Lower leg skin (tissue), 4 donors: ENCODE results near the gene RERE. TPM values are rescaled to one million over a fixed set of nuclear protein-coding genes. Genes with fewer than 3 reads are reported as not detected.

ENCODE experiments used
- DNase-seq, 2 donors: peaks; one replicate each; pipeline ENCODE4 v3.0.0-alpha.2; 2019; ENCODE audit warnings: low spot score in 2 of 2
- H3K4me3 ChIP-seq: fragments of 200-600 bp; sonication (generic); 2 replicates; pipeline ENCODE4 v1.5.1; 2017; ENCODE audit warnings: mild to moderate bottlenecking, low read depth; ENCODE audit not compliant: poor library complexity, severe bottlenecking
- CTCF ChIP-seq, 3 donors: fragments of 450-650 bp; IDR thresholded peaks; one replicate each; pipeline ENCODE4 v1.5.1; 2016; ENCODE audit warnings: antibody characterized with exemption in 3 of 3, mild to moderate bottlenecking in 3 of 3, moderate library complexity in 2 of 3
- POLR2A ChIP-seq, 2 donors: fragments of 450-650 bp; IDR thresholded peaks; one replicate each; pipeline ENCODE4 v1.6.1; 2016 to 2017; ENCODE audit warnings: antibody characterized with exemption in 2 of 2, mild to moderate bottlenecking in 1 of 2, moderate library complexity in 1 of 2
- WGBS, 2 donors: methylation state at CpG; one replicate each; pipeline ENCODE4 v1.1.5; 2018; 5-methylcytosine and 5-hydroxymethylcytosine counted together
- intact Hi-C: fragments of 100-400 bp; cut with DNase I; formaldehyde crosslinking; loops from one replicate; pipeline ENCODE4 v1.15.0; 2023; ENCODE audit warnings: low total_unique reads
- total RNA-seq, 4 donors: library from RNA; depleted of rRNA; stranded (reverse); fragments of >200 nt; gene quantifications; one replicate each; pipeline ENCODE4 v1.1.0, GENCODE V29; 2016

Gene RERE
- total RNA-seq, 4 donors from 2014 or later, result 41.0 to 84.9 (median 76.8) TPM

GRCh38 chr1:8745749-8746390 lies 71.6 kb downstream of the RERE start:
- DNase-seq, result no peak
- TF ChIP-seq POLR2A (IDR thresholded peaks at IDR 0.05) (no peak), CTCF (IDR thresholded peaks at IDR 0.05) (no peak)
- intact Hi-C loops, result no loop called here
- WGBS, 2 donors, result 62 to 73% methylated on average over 6 of the region's 6 CpGs
- no peak overlapping the region for H3K4me3 ChIP-seq

- intact Hi-C loops, result no loop called here
- WGBS, 2 donors, result 77 to 84% methylated on average over 6 of the region's 6 CpGs
- DNase-seq, result no peak
- TF ChIP-seq POLR2A (IDR thresholded peaks at IDR 0.05) (no peak), CTCF (IDR thresholded peaks at IDR 0.05) (no peak)
- H3K4me3 ChIP-seq, result no peak overlapping the region
Measured at GRCh38 chr1:8745346-8745745, 72.1 kb downstream of the RERE start.

- TF ChIP-seq POLR2A (IDR thresholded peaks at IDR 0.05) (no peak), CTCF (IDR thresholded peaks at IDR 0.05) (peak in 1 of 3 donors; percentile 41)
- H3K4me3 ChIP-seq, result no peak overlapping the region
- intact Hi-C loops, result no loop called here
- 91 to 93% methylated on average over 6 of the region's 6 CpGs for WGBS, 2 donors
- no peak for DNase-seq
Measured at GRCh38 chr1:8742022-8742924, 75.2 kb downstream of the RERE start.

- no peak for DNase-seq
- peak in 1 of 3 donors; percentile 66 for TF ChIP-seq CTCF (IDR thresholded peaks at IDR 0.05)
- no peak for TF ChIP-seq POLR2A (IDR thresholded peaks at IDR 0.05)
- intact Hi-C loops, result no loop called here
- H3K4me3 ChIP-seq, result no peak overlapping the region
Measured at GRCh38 chr1:8740034-8740449, 77.4 kb downstream of the RERE start.

- no peak for TF ChIP-seq CTCF (IDR thresholded peaks at IDR 0.05)
- no peak for DNase-seq
- 97 to 98% methylated on average over 4 of the region's 4 CpGs for WGBS, 2 donors
- H3K4me3 ChIP-seq, result no peak overlapping the region
- intact Hi-C loops, result no loop called here
Measured at GRCh38 chr1:8739377-8739776, 78.1 kb downstream of the RERE start.
